Measurements from ENCODE around the gene PRXL2A.

PRXL2A gene

GRCh38 chr10:80451132-80451531 is 42.8 kb downstream of the PRXL2A start:
- no peaks in the 10 kb centered on the region for H3K27me3 ChIP-seq (replicated peaks)
- no peak overlapping the region for H3K4me3 ChIP-seq (ENCODE audit: low read depth, low read length)
- no peak for TF ChIP-seq CTCF (IDR thresholded peaks at IDR 0.05; ENCODE audit: low read depth, low read length, missing control alignments)
- H3K36me3 ChIP-seq (replicated peaks): no peaks in the 10 kb centered on the region
- in situ Hi-C loops (cut with HindIII; ENCODE audit: low pct_ligation_motif_present, low sequenced_read_pairs): loop anchor here (10.0 kb wide), 1 partner anchor 54 kb away; no protein-coding TSS in a partner anchor
- no peak overlapping the region for H3K27ac ChIP-seq
- no peak for DNase-seq

GRCh38 chr10:80452069-80452468 is 43.7 kb downstream of the PRXL2A start:
- no peak for DNase-seq
- H3K27me3 ChIP-seq (replicated peaks): no peaks in the 10 kb centered on the region
- H3K36me3 ChIP-seq (replicated peaks): no peaks in the 10 kb centered on the region
- H3K27ac ChIP-seq: no peak overlapping the region
- TF ChIP-seq CTCF (IDR thresholded peaks at IDR 0.05; ENCODE audit: low read depth, low read length, missing control alignments): no peak
- no peak overlapping the region for H3K4me3 ChIP-seq (ENCODE audit: low read depth, low read length)
- in situ Hi-C loops (cut with HindIII; ENCODE audit: low pct_ligation_motif_present, low sequenced_read_pairs): loop anchor here (10.0 kb wide), 1 partner anchor 53 kb away; no protein-coding TSS in a partner anchor

- in situ Hi-C loops (cut with HindIII; ENCODE audit: low pct_ligation_motif_present, low sequenced_read_pairs): loop anchor here (10.0 kb wide), 1 partner anchor 52 kb away; no protein-coding TSS in a partner anchor
- no peak overlapping the region for H3K4me3 ChIP-seq (ENCODE audit: low read depth, low read length)
- TF ChIP-seq CTCF (IDR thresholded peaks at IDR 0.05; ENCODE audit: low read depth, low read length, missing control alignments): no peak
- H3K27ac ChIP-seq: no peak overlapping the region
- H3K36me3 ChIP-seq (replicated peaks): peaks cover 3% of the 10 kb centered on the region
- DNase-seq: no peak
- no peaks in the 10 kb centered on the region for H3K27me3 ChIP-seq (replicated peaks)
These were observed 44.3 kb downstream of the PRXL2A start for GRCh38 chr10:80452640-80453039.

GRCh38 chr10:80453056-80453841 is 44.9 kb downstream of the PRXL2A start:
- no peak for TF ChIP-seq CTCF (IDR thresholded peaks at IDR 0.05; ENCODE audit: low read depth, low read length, missing control alignments)
- Histone ChIP-seq H3K27me3 (replicated peaks) (no peaks in the 10 kb centered on the region), H3K36me3 (replicated peaks) (peaks cover 4% of the 10 kb centered on the region), H3K4me3 (ENCODE audit: low read depth, low read length) (peak overlapping the region; percentile 53), H3K27ac (peak overlapping the region; percentile 11)
- DNase-seq: no peak
- in situ Hi-C loops (cut with HindIII; ENCODE audit: low pct_ligation_motif_present, low sequenced_read_pairs): loop anchor here (10.0 kb wide), 1 partner anchor 52 kb away; no protein-coding TSS in a partner anchor

- in situ Hi-C loops (cut with HindIII; ENCODE audit: low pct_ligation_motif_present, low sequenced_read_pairs): loop anchor here (10.0 kb wide), 1 partner anchor 51 kb away; no protein-coding TSS in a partner anchor
- no peak for TF ChIP-seq CTCF (IDR thresholded peaks at IDR 0.05; ENCODE audit: low read depth, low read length, missing control alignments)
- H3K27me3 ChIP-seq (replicated peaks): no peaks in the 10 kb centered on the region
- peaks cover 4% of the 10 kb centered on the region for H3K36me3 ChIP-seq (replicated peaks)
- H3K4me3 ChIP-seq (ENCODE audit: low read depth, low read length): peak within 1 kb of the TSS; percentile 82
- peak within 1 kb of the TSS; percentile 60 for H3K27ac ChIP-seq
- peak; percentile 66 for DNase-seq
These were observed 45.6 kb downstream of the PRXL2A start, which contains the start of gene TSPAN14 for GRCh38 chr10:80453842-80454512. Gene TSPAN14 (plus strand): TSS chr10:80454310. CDS start chr10:80489234, 34,924 bp downstream.

All from brain microvascular endothelial cell (primary cell).